Stromal cell of bone marrow (primary cell): ENCODE data around the gene VOPP1.
A peak's percentile ranks its signal among the peaks of the same experiment; 100 is the strongest.

Experiments used
- DNase-seq: peaks from one replicate; pipeline ENCODE4 v3.0.0-alpha.2; 2012; ENCODE audit warnings: low read depth

The VOPP1 gene

GRCh38 chr7:55468495-55468894 is 103.8 kb downstream of the VOPP1 start:
- DNase-seq = no peak

DNA sequence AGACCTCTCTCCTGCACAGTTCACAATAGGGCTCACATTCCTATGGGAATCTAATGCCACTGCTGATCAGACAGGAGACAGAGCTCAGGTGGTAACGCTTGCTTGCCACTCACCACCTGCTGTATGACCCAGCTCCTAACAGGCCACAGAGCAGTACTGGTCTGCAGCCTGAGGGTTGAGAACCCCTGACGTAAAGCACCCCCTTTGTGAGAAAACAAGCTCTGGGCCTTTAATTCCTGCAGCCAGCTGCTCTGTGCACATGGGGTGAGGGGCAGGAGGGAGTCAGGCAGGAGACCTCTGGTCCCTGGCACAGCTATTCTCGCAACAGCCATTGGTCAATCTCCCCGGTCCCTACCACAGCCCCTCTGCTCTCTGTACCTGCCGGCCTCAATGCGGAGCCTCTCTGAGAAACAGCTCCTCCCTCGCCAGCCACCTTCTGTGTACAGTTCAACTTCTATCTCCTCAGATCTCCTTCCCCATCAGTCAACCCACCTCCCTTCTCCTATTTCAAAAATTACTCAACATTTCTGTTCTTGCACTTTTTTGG is 105.2 kb downstream of the VOPP1 start:
- DNase-seq = no peak

DNA sequence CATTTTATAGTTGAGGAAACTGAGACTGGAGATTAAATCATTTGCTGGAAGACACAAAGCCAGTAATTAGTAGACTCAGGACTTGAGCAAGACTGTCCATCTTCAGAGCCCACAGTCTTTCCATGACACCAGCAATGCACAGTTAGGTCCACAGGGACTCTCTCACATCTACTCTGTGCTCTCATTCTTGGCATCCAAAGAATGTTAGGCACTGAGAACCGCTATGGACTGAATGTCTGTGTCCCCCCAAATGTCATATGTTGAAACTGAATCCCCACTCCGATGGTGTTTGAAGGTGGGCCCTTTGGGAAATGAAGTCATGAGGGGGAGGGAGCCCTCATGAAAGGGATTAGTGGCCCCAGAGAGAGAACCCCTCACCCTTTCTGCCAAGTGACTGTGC is 106.6 kb downstream of the VOPP1 start:
- DNase-seq = no peak

- no peak for DNase-seq
Measured at GRCh38 chr7:55464422-55464821, 107.9 kb downstream of the VOPP1 start.

DNA sequence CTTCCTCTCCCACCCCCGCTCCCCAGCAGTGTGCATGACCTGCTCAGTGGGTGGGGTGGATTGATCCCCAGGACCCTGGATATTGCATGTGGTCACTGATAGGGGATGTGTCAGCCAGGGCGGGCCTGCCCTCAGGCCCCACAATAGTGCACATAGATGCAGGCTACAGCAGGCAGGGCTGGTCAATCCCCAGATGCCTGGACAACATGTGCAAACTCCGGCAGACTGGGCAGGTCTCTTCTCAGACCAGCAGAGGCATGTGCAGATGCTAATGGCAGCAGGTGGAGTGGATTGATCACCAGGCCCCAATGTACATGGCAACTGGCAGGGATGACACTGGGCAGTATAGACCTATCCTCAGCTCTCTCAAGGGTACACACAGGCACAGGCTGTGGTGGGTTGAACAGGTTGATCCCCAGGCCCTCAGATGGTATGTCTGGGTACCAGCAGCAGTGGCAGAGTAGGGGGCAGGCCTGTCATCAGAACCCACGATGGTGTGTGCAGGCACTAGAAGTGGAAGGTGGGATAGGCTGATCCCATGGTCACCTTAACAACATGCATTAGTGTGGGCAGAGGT is 108.5 kb downstream of the VOPP1 start:
- no peak for DNase-seq

DNA sequence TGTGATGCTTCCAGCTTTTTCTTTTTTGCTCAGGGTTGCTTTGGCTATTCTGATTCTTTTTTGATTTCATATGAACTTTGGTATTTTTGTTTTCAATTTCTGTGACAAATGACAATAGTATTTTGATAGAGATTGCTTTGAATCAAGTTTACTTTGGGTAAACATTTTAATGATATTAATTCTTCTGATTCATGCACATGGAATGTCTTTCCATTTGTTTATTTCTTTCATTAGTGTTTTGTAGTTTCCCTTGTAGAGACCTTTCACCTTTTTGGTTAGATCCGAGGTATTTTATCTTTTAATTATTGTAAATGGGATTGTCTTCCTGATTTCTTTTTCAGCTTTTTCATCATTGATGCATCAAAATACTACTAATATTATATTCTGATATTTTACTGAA is 114.0 kb downstream of the VOPP1 start:
- no peak for DNase-seq

GRCh38 chr7:55457801-55458200 is 114.5 kb downstream of the VOPP1 start:
- no peak for DNase-seq

- no peak for DNase-seq
Measured at GRCh38 chr7:55452971-55453370, 119.3 kb downstream of the VOPP1 start.

GRCh38 chr7:55449992-55450535 is 122.2 kb downstream of the VOPP1 start:
- no peak for DNase-seq

- no peak for DNase-seq
Measured at GRCh38 chr7:55449205-55449991, 122.9 kb downstream of the VOPP1 start.

- no peak for DNase-seq
Measured at GRCh38 chr7:55448526-55448925, 123.8 kb downstream of the VOPP1 start.

DNA sequence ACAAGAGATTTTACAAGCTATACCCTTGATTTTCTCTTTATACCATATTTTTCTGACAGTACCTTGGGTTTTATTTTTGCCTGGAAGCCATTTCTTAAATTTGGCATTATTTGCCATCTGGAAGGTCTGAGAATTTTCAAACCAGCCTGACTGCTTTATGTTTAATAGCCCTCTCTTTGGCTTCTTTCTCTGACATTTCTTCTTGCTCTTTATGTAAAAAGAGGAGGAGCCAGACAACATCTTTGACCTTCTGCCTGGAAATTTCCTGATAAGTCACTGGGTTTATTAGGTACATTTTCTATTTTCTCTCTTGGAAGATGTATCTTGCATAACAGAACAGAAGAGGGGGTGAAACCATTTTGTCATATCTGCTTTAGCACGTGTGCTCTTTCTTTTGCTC is 127.5 kb downstream of the VOPP1 start:
- DNase-seq = no peak

DNA sequence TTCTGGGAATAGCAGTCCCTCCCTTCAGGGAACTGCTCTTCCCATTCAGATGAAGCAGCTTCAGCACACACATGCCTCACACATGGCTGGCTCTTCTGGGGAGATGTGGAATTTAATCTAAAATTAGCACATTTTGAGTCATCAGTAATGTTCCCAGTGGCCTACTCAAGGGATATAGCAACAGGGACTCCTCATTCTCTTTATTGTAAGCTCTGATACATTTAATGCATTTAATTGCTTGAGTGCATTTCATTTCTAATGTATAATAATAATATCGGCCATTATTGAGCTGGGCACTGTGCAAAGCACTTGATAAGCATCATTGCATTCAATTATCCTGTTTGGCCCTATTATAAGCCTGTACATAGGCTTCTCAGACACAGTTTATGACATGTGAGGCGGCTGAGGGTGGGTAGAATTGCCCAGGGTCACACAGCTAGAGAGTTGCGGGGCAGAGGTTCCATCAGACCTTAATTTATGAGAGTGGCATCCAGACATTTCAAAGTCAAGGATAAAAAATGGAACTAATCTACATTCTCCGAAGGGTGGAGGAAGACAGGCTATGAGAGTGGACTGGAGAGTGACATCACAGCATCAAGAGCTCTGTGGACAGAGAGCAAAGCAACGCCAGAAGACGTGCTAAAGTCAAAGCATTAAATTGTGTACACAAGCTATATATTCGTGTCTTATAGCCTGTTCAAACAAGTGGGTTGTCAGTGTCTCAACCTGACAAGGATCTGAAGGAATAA is 130.4 kb downstream of the VOPP1 start:
- DNase-seq = peak; percentile 59

- no peak for DNase-seq
Measured at GRCh38 chr7:55441002-55441401, 131.3 kb downstream of the VOPP1 start.

- DNase-seq = no peak
Measured at GRCh38 chr7:55440040-55440690, 132.1 kb downstream of the VOPP1 start.

GRCh38 chr7:55439627-55440026 is 132.7 kb downstream of the VOPP1 start:
- no peak for DNase-seq

GRCh38 chr7:55438757-55439525 is 133.4 kb downstream of the VOPP1 start:
- no peak for DNase-seq

GRCh38 chr7:55438085-55438756 is 134.1 kb downstream of the VOPP1 start:
- no peak for DNase-seq

GRCh38 chr7:55437375-55437774 is 134.9 kb downstream of the VOPP1 start:
- no peak for DNase-seq

- no peak for DNase-seq
Measured at GRCh38 chr7:55436457-55436856, 135.8 kb downstream of the VOPP1 start.

DNA sequence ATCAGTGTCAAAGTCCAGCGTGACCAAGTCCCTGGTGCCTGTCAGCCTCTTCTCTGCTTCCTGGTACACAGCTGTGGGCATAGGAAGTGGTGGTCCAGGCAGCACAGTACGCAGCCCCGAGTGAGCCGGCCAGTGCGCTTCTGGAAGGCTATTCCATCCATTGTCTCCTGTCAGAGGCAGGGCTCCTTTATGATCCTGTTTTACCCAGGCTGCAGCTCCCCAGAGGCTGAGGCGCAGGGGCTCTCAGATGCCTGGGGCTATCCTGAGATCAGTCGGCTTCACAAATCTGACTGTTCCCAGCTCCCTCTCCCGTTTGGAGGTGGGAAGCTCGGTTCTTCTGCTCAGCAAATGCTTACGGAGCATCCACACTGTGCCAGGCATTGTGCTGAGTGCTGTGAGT is 136.8 kb downstream of the VOPP1 start:
- no peak for DNase-seq
